GM15510 (cell line): ENCODE data around the gene AGMAT.

Experiments used
- POLR2A ChIP-seq: IDR thresholded peaks from 3 replicates; pipeline ENCODE4 v1.6.1; 2011; ENCODE audit warnings: borderline replicate concordance; ENCODE audit not compliant: insufficient read length; ENCODE audit errors: extremely low read depth

Gene AGMAT, protein sequence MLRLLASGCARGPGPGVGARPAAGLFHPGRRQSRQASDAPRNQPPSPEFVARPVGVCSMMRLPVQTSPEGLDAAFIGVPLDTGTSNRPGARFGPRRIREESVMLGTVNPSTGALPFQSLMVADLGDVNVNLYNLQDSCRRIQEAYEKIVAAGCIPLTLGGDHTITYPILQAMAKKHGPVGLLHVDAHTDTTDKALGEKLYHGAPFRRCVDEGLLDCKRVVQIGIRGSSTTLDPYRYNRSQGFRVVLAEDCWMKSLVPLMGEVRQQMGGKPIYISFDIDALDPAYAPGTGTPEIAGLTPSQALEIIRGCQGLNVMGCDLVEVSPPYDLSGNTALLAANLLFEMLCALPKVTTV

DNA sequence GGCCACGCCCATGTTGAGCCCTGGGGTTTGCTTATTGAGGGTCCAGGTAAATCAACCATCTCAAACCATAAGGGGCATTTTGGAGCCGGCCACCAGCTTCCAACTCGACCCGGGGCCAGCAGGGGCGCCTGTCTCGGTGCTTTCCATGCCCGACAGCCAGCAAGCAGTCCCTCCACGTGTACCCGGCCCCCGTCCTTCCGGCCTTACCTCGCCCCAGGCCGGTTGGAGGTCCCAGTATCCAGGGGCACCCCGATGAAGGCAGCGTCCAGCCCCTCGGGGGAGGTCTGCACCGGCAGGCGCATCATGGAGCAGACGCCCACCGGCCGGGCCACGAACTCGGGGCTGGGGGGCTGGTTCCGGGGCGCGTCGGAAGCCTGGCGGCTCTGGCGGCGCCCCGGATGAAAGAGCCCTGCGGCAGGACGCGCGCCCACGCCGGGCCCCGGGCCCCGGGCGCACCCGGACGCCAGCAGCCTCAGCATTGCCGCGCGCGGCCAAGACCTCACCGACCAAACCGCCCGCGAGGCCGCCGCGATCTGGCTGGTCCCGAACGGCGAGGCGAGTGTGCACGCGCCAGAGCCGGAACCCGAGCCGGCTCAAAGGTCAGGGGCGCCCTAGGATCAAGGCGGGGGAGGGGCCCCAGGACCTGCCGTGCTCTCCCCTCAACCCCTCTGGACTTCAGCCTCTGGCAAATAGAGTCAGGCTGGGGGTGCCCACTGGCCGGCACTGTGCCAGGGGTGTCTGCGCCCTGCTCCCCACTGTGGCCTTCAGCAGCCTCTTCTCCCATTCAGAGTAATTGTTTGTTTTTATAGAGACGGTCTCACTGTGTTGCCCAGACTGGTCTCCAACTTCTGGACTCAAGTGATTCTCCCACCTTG lies at the start of gene AGMAT:
Gene AGMAT (minus strand): TSS at position 563 of the 875 bp plus-strand sequence. CDS start 84 bp downstream, at position 479.
- peak; percentile 39 for TF ChIP-seq POLR2A

DNA sequence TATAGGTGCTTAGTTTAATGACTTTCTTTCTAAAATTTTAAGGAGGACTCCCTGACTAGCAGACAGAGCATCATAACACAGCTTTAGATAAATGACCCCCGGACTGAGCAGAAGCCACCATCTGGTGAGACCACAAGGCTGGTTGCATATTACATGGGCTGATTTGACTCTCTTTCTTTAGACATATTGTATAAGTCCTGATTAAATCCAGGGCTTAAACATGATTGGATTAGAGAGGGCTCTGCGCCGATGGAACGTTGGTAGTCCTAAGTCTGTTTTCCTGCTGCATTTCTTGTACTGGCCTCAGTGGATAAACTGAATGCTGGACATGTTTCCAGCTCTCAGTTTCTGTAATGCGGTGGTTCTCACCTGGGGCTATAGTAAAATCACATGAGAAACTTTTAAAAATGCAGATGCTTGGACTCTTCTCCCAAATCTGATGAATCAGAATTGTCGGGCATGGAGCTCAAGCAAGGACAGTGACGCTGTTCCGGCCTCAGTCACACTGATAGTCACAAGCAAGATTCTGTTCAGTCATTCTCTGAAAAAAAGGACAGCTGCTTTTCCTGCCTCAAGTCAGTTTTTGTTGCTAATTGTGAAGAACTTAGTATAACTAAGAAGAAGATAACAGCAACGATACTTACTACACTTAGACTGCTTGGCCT lies 49.0 kb upstream of the AGMAT start:
- no peak for TF ChIP-seq POLR2A

- no peak for TF ChIP-seq POLR2A
Observed at GRCh38 chr1:15628003-15628402, 43.2 kb upstream of the AGMAT start.

DNA sequence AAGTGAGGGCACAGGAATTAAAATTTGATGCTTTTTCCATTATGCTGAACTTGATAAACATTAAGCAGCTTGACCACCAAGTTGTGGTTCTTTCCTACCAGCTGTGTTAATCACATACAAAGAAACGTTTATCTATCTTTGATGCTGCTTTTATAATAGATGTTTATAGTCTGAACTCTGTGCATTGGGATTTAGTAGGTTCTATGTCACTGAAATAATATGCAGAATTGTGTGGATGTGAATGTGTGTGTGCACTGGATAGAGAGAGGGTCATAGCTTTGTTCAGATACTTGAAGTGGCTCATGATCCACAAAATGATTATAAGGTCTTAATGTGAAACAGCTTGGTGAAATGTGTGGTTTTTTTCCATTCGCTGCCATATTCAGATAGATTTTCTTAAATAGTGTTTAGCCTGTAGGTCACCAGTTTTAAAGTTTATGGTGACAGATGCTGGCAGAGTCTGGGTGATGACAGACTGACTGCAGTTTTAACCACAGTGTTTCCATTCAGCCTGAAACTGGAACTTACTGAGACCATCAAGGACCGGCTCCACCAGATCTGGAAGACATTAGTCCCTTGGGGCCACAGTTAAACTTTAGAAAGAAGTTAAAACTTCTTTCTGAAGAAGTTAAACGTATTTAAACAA lies 42.6 kb upstream of the AGMAT start:
- TF ChIP-seq POLR2A = no peak

DNA sequence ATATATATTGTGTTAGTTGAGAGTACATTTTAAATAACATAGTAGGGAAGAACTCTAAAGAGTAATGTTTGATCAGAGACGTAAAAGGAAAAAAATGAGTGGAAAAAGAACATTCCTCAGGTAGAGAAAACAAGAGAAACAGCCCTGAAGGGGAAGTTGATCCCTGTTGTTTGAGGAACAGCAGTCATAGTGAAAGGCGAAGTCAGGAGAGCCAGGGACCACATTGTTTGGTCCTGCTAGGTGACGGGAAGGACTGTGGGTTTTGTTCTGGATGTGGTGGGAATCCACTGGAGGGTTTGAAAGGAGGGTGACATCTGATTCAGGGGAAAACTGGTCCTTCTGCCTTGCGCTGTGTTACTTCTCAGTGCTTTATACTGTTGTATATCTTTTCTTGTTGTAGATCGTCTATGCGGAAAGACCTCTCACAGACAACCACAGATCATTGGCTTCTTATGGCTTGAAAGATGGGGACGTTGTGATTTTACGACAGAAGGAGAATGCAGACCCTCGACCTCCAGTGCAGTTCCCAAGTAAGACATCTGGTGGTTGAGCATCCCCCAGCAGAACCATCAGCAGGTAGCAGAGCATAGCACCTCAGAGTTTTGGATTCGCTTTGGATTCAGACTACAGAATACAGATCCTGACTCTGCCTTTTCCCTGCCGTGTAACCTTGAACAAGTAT lies 41.6 kb upstream of the AGMAT start:
- no peak for TF ChIP-seq POLR2A

DNA sequence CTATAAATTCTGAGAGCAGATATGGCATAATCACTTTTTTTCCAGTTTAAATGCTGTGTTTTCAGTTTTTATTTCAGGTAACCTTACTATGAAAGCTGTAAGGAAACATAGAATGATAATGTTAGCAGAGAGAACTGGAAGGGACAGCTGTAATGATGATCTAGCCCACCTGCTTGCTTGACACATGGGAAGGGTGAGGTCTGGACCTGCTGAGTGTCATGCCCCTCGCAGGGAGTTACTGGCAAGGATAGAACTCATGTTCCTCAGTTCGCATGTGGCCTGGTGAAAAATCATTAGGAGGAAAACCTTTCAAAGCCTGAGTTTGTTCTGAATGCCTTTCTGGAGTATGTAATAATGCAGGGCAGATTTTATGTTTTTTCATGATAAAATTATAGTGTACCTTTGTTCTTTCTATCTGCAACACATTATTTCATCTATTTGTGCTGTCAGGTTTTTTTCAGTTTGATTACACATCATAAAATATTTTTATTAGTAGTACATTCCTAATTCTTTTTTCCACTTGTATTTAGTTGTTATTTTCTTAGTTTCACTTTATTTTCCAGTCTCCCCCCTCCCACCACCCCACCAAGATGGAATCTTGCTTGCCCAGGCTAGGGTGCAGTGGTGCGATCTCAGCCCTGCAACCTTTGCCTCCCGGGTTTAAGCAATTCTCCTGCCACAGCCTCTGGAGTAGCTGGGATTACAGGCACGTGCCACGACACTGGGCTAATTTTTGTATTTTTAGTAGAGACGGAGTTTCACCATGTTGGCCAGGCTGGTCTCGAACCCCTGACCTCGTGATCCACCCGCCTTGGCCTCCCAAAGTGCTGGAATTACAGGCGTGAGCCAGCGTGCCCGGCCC lies 40.4 kb upstream of the AGMAT start:
- no peak for TF ChIP-seq POLR2A

DNA sequence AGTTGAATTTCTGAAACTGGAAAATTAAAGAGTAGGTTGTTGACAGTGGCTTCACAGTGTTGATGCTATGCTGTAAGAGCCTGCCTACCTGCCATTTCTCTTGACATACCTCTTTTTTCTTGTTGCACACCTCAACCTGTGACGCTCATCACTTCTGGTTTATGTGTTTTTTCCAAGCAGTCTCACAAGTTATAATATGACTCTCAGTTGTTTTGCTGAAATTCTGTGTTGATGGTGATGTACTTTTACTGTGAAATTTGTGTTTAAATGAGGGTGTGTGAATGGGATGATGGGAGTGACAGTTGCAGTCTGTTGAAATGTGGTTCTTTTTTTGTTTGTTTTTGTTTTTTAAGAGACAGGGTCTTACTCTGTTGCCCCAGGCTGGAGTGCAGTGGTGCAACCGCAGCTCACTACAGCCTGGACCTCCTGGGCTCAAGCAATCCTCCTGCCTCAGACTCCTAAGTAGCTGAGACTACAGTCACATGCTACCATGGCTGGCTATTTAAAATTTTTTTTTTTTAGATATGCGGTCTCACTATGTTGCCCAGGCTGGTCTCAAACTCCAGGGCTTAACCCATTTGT lies 39.4 kb upstream of the AGMAT start:
- TF ChIP-seq POLR2A = no peak

DNA sequence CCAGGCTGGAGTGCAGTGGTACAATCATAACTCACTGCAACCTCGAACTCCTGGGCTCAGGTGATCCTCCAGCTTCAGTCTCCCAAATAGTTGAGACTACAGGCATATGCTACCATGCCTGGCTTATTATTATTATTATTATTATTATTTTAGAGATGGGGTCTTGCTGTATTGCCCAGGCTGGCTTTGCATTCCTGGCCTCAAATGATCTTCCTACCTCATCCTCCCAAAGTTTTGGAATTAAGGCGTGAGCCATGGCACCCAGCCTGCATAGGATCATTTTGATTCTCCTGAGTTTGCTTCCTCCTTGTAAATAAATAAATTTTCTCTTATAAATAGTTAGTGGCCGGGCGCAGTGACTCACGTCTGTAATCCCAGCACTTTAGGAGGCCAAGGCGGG lies 38.6 kb upstream of the AGMAT start:
- TF ChIP-seq POLR2A = no peak

- TF ChIP-seq POLR2A = no peak
Observed at GRCh38 chr1:15622712-15623373, 38.0 kb upstream of the AGMAT start.

DNA sequence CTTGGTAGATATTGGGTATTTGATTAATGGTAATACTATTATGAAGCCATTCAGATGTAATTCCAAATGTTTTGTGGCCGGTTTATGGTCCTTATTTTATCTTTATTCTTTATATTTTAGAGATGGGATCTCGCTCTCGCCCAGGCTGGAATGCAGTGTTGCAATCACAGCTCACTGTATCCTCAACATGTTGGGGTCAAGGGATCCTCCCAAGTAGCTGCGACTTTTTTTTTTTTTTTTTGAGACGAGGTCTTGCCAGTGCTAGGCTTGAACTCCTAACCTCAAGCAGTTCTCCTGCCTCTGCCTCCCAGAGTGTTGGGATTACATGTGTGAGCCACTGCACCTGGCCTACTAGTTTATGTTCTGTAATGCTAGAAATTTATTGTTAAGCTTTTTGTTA lies 37.1 kb upstream of the AGMAT start:
- TF ChIP-seq POLR2A = no peak

- no peak for TF ChIP-seq POLR2A
Observed at GRCh38 chr1:15620902-15621682, 36.2 kb upstream of the AGMAT start.

- no peak for TF ChIP-seq POLR2A
Observed at GRCh38 chr1:15620155-15620545, 35.3 kb upstream of the AGMAT start.
